Esophagus squamous epithelium (tissue), 4 donors: ENCODE measurements around the gene HELT.

Experiments used
- POLR2A ChIP-seq, 4 donors: fragments of 450-650 bp; IDR thresholded peaks; one replicate each; pipeline ENCODE4 v1.6.1; 2017; ENCODE audit warnings: antibody characterized with exemption in 4 of 4, mild to moderate bottlenecking in 4 of 4, moderate library complexity in 3 of 4
- TF ChIP-seq, protein P1 (sequence below), 6 experiments: fragments of 450-650 bp in 4 of 6; fragments of 200-600 bp in 2 of 6; sonication (generic) in 2 of 6; IDR thresholded peaks; one replicate each; pipeline ENCODE4 v1.5.1; 2016 to 2019; ENCODE audit warnings: antibody characterized with exemption in 6 of 6, mild to moderate bottlenecking in 4 of 6, moderate library complexity in 4 of 6

DNA sequence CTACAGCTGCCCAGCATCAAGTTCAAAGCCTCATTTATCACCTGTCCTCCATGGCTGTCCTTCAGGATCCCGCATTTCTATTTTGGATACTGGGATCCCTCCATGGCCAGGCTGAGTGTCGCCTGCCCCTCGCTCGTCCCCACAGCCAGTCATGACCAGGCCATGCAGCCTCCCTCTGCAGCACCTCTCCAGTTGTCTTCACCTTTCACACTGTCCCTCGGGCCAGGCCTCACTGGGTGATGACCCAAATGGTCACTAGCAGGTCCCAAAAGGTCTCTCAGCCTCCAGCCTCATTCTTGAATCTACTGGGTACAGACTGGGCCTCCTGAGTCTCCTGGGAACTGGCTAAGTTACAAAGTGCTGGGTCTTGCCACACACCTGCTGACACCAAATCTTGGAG, 48.7 kb upstream of the HELT start:
- TF ChIP-seq, protein P1, sequence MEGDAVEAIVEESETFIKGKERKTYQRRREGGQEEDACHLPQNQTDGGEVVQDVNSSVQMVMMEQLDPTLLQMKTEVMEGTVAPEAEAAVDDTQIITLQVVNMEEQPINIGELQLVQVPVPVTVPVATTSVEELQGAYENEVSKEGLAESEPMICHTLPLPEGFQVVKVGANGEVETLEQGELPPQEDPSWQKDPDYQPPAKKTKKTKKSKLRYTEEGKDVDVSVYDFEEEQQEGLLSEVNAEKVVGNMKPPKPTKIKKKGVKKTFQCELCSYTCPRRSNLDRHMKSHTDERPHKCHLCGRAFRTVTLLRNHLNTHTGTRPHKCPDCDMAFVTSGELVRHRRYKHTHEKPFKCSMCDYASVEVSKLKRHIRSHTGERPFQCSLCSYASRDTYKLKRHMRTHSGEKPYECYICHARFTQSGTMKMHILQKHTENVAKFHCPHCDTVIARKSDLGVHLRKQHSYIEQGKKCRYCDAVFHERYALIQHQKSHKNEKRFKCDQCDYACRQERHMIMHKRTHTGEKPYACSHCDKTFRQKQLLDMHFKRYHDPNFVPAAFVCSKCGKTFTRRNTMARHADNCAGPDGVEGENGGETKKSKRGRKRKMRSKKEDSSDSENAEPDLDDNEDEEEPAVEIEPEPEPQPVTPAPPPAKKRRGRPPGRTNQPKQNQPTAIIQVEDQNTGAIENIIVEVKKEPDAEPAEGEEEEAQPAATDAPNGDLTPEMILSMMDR (IDR thresholded peaks at IDR 0.05): no peak
- TF ChIP-seq POLR2A (IDR thresholded peaks at IDR 0.05): no peak
